Hematopoietic multipotent progenitor cell treated with erythropoietin and hydrocortisone succinate and interleukin-3 and kit ligand, for 4 days (in vitro differentiated cells): ENCODE data around the gene CDKAL1.

Experiments
- DNase-seq: peaks from one replicate; pipeline ENCODE4 v3.0.0-alpha.2; 2015

Gene CDKAL1

DNA sequence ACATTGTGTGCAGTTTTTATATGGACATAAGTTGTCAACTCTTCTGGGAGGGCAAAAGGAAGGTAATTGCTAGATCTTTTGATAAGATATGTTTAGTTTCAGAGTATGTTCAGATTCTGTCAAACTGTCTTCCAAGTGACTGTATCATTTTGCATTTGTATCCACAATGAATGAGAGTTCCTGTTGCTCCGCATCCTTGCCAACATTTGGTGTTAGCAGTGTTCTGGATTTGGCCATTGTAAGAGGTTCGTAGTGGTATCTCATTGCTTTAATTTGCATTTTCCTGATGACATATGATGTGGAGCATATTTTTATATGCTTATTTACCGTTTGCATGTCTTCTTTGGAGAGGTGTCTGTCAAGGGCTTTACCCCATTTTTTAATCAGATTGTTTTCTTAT is 150.2 kb downstream of the CDKAL1 start:
- no peak for DNase-seq

DNA sequence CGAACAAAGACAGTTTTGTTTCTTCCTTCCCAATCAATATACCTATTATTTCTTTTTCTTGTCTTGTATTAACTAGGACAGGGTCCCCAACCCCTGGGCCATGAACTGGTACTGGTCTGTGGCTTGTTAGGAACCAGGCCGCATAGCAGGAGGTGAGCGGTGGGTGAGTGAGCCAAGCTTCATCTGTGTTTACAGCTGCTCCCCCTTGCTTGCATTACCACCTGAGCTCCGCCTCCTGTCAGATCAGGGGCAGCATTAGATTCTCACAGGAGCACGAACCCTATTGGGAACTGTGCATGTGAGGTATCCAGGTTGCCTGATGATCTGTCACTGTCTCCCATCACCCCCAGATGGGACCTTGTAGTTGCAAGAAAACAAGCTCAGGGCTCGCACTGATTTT is 151.9 kb downstream of the CDKAL1 start:
- no peak for DNase-seq

DNA sequence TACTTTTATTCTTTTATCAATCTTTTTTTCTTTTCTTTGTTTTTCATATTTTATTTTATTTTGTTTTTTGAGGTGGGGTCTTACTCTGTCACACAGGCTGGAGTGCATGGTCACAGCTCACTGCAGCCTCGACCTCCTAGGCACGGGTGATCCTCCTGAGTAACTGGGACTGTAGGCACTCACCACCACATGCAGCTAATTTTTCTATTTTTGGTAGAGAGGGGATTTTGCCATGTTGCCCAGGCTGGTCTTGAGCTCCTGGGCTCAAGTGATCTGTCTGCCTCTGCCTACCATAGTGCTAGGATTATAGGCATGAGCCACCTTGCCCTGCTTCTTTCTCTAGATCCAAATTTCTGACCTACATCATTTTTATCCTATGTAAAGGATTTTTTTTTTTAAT is 153.2 kb downstream of the CDKAL1 start:
- no peak for DNase-seq

DNA sequence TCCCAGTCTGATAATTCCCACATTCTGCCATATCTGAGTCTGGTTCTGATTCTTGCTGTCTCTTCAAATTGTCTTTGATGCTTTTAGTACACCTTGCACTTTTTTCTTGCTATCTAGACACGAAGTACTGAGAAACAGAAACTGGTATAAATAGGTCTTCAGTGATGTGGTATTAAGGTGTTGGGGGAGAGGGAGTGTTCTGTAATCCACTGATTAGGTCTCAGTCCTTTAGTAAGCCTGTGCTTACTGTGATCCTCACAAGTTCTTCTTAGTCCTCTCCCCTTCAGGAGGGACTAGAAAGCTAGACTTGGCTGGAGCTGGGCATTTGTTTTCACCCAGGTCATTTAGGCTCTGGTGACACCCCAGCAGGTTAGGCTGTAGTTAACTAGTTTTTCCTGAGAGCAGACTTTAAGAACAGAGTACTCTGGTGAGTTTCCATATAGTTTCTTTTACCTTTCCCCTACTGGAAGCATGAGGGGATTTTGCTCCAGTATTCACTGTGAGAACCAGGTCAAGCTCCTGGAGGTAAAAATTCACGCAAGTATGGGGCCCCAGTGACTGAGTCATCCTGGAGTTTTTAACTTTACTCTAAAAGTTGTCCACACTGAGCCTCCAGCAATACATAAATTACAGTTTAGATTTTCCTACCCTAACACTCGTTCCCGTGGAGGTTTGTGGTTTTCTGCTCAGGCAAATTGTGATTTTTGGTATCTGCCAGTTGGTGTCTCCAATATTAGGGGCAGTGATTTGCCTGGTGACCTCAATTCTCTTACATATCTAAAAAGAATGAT is 154.6 kb downstream of the CDKAL1 start:
- DNase-seq: no peak

DNA sequence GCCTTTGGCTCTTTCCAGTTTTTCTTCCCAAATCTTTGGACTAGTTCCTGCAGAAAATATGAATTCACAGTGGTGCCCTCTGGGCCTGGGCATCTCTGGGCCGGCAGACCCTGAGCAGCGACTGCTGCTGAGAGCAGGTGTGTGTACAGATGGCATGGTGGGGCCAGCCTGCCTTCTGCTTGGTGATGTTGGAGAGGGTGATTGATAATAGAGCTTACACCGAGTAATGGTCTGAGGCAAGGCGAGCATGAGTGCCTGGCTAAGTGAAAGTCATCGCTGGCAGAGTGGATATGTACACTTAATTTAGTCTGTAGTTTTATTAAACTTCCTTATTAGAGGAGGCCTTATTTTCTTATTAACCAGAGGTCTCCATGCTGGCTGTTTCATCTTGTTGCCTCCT is 156.9 kb downstream of the CDKAL1 start:
- DNase-seq: no peak

DNA sequence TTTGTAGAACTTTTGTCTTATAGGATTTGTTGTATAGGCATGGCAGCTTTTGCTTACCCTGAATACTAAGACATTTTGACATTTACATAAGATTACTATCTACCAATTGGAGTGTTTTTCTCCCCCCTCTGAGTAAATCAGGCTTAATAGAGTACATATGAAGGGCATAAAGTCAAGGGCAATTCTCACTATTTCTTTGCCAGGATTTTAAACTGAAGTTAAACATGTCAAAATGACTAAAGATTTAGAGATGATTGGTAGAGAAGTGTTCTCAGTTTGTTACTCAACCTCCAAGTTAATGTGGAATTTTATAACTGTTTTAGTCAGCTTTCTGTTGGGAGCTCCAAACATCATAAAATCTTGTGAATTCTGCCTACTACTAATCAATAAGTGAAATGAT is 157.8 kb downstream of the CDKAL1 start:
- no peak for DNase-seq

DNA sequence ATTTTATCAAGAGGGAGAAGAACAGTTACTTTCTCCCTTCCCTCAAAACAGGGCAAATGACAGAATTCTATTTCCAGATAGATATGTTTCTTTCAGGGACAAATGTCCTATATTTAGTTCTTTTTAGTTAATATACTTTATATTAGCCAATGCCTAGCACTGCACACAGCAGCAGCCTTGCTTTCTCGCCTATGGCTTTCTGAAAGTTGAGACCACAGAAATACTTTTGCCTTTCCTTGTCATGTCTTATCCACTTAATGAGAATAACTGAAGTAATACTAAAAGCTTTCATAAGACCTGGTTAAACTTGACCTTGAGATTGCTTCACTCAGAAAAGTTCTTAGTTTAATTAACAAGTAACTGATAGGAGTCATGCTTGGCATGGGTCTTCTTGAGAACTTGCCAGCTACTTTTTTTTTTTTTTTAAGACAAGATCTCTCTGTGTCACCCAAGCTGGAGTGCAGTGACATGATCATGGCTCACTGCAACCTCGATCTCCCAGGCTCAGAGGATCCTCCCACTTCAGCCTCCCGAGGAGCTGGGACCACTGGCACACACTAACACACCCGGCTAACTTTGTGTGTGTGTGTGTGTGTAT is 159.3 kb downstream of the CDKAL1 start:
- peak; percentile 78 for DNase-seq

DNA sequence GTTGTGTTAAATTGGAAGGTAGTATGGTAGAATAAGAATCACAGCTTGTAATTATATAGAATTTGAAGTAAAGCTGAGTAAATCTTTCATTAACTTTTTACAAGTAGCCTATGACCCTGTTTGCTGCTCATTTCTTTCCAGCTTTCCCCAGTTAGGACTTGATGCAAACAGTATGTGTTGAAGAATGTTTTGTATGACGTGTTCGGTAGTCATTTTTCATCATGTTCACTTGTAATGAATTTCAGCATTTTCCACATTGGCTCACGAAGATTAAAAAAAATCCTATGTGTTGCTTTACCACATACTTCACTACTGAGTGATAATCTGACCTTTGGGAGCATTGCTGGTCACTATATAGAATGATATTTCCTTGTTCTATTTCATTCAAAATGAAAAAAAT is 162.4 kb downstream of the CDKAL1 start:
- no peak for DNase-seq

DNA sequence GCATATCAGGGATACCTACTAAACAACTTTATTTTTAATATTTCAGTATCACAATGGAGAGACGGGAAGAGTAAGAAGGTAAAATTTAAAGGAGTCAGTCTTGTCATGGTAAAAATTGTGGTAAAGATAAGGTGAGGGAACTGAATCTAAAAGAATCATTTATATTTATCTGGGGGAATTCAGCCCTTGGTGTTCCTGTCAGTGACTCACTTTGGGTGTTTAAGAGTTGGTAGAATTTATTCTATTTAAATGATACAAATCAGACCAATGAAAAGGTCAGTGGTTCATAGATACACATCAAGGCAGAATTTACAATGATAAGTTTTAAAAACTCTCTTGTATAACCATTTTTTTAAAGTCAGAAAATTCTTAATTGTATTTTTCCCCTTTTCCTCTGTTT is 164.4 kb downstream of the CDKAL1 start:
- no peak for DNase-seq

DNA sequence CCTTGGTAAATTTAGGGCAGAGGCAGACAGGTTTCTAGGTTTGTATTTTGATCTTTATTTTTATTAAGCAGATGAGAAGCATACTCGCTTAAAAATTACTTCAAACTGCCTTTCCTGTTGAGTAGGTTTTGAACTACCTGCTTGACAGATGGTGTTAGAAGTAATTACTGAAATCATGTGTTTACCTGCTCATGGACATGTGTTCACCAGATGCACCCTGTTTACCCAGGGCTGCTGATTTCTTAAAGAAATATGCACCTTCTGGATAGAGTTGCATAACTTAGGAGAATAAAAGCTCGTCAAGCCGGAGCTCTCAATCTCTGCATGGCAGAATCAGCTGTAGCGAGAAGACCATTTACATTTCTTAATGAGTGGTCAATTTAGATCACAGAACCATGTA is 165.1 kb downstream of the CDKAL1 start:
- DNase-seq: no peak

DNA sequence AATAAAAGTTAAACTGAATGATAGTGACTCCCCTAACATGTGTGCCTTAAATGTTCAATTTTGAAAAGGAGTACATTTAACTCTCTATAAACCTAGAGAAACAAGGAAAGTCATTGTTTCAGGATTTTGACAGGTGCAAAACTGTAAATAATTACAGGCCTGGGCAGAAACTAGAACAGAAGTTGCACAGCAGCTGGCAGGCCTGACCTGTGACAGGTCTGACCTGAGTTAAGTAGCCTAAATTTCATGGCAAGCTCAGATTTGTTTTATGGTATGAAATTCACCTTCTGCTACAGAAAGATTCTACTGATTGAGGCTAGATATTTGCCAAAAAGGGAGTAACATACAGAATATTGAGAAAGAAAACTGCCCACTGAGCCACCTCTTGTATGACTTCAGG is 166.1 kb downstream of the CDKAL1 start:
- DNase-seq: no peak

DNA sequence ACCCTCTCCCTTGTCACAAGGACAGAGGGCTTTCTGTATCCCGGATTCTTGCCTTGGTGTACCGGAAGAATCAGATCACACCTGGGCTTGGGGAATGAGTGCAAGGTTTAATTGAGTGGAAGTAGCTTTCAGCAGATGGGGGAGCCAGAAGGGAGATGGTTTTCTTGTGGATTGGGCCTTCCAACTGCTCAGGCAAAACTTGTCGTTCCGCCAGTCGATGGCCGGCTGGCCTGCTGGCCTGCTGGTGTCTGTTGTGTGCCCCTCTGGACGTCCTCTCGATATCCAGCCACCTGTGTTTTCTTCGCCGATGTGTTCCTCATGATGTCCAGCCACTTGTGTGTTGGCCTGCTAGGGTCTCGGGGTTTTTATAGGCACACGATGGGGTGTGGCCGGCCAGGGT is 168.1 kb downstream of the CDKAL1 start:
- no peak for DNase-seq

DNA sequence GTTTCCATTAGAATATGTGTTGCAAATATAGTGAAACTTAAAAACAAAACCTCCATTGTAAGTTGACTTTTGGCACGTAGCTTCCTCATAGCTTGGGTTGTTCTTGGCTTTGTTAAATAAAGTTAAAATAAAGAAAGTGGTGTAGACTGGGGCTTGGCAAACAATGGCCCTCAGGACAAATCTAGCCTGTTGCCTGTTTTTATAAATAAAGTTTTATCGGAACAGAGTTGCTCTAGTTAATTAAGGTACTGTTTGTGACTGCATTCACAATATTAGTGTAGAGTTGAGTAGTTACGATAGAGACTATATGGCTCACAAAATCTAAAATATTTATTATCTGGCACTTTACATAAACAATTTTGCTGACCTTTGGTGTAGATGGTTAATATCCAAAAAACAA is 168.8 kb downstream of the CDKAL1 start:
- no peak for DNase-seq

DNA sequence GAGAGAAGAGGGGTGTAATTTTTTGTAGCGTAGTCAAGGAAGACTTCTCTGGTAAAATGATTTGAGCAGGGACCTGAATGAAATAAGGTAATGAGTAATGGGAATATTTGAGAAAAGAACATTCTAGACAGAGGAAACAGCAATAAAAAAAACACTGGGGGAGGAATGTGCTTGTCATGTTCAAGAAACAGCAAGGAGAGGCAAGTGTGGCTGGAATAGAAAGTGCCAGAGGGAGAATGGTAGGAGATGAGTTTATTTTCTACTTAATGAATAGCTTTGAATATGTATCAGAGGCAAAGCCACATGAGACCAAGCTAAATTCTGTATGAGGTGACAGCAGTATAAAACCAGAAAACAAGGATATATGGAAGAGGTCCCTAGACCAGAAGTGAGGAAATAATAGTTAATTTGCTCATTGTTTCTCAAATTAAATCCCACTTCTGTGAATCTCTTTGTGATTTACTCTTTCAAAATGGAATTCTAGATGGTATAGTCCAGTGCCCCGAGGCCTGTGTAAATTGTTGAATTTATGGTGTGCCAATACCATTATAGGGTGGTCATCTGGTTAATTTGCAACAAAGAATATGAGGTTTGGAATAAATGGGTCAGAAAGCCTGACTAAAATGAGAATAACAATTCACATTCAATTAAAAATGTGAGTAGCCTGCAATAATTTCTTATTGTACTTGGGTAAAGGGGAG is 170.2 kb downstream of the CDKAL1 start:
- no peak for DNase-seq

DNA sequence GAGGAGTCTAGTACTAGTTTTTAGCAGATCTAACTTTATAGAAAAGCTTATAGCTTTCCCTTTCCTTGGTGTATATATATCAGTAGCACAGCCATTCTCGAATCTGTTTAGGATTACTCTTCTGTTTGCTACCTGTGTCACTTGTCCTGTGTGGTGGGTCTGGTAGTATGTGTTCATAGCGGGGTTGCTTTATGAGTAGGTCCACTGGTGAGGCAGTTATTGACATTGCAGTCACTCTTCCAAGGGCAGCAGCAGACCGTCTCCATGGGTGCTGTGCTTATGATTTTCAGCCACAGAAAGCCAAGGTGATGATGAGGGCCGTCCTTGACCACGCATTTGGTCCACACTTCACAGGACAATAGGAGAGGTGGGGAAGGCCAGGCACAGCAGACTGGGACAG is 171.5 kb downstream of the CDKAL1 start:
- no peak for DNase-seq

DNA sequence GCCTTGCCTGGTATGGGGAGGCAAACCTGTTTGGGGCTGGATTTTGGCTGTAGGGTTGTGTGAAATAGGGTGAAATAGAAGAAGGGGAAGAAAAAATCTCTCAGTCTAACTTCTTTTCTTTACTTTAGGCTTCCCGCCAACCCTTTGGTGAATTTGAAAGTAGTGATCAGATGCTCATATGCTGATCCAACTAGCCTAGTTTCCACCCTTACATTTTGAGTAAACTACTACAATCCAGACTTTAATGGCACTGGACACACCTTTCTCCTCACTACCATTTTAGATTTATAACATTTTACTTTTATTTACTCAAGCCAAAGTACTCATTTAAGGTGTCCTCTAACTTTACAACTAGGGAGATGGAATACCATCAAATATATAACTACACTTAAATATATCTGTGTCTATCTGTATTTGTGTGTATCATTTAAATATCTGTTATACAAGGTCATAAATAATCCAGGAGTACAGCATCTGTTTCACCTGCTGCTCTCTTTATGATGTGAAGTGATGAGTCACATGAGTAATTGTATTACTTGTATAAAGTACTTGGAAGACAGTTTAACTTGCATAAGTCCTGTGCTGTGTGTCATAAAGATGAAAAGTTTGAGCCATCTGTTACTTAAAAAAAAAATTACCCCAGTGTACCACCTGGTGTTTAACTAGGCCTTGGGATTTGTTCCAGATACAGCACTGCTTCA is 172.1 kb downstream of the CDKAL1 start:
- DNase-seq: peak; percentile 8

DNA sequence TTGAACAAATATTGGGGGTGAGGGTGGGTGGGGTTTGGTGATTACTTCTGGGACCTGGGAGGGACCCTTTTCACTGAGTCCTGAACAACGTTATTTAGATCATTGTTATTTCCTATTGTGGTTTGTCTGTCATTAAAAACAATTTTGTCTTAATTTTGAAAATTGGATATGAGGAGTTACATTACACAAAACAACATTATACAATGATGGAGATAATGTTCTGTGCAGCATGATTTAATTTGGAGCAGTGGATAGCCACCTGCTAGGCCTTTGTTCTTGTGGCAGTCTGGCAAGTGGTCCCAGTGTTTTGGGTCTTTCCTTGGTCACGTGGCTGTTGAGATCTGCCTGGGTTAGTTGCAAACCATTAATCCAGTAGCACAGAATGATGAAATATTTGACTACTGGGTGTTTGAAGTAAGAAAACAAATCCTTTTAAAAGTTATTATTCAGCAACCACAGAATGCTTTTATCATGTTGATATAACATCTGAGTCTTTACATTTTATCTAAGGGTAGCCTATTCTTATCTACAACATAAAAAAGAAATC is 172.8 kb downstream of the CDKAL1 start:
- no peak for DNase-seq

DNA sequence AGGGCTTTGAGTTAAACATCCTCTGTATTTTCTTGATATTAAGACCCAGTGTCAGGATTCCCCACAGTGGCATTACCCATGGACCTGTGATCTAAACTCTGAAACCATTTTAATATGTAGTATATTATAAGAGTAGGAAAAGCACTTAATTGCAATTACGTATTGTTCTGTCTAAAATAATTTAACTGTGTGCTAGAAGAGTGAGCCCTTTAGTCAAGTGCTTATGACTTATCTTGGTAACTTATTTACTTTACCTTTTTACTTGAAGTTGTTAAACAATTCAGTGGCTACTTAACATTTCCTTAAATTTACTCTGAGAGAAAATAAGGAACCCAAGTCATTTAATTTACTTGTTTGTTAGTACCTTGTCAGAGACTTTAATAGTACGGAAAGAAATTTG is 173.6 kb downstream of the CDKAL1 start:
- no peak for DNase-seq

DNA sequence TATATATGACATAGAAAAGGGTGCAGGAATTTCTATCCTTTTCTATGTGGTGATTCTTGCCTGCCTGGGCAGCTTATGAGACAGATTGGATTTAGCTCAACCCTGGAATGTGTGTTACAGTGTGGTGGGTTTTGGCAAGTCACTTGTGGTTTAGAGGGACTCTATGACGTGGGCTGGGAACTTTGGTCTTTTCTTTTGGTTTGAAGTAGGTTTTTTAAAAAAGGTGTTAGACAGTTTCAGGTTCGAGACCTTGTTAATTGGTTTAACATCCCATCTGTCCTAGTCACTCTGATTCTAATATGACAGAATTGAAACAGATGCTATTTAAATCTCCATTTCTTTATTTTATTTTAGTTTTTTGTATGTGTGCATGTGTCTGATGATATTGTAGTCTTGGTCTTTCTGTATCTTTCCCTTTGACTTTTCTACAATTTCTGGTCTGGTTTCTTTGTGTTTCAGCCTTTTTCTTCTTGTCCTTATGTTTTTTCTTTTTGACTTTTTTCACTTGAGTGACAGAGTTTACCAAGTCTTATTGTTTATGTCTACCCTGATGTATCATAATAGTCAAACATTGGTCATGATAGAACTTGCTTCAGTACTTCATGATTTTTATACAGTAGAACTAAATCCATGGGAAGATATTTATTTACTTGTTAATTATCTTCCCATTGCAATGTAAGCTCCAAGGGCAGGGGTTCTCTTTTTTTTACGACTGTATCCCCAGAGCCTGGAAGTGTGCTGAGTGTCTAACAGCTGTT is 174.3 kb downstream of the CDKAL1 start:
- DNase-seq: peak; percentile 63

DNA sequence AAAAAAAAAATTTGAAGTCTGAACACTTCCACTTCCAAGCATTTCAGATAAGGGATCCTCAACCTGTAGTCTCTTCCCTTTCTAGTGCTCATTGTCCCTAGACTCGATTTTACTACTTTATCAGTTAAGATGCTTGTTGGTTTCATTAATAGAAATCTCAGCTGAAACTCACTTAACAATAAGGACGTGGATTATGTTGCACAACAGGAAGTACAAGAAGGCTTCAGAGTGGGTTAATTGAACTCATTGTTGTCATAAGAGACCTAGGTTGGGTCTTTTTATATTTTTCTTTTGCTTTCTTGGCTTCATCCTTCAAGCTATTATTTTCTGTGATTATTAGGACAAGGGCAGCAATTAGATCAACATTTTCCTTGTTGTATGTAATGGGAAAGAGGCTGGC is 175.2 kb downstream of the CDKAL1 start:
- peak; percentile 15 for DNase-seq

DNA sequence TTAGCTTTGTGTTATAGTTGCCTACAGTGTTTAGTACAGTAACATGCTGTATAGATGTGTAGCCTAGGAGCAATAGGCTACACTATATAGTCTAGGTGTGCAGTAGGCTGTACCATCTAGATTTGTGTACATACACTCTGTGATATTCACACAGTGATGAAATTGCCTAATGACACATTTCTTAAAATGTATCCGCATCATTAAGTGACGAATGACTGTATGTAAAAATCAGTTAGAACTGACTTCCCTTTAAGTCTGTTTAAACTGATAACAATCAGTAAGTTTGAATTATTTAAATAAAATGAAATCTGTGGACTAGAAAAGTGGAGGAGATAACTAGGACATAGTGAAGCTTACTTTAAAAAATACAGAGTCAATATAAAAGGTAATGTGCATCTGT is 176.1 kb downstream of the CDKAL1 start:
- peak; percentile 51 for DNase-seq

DNA sequence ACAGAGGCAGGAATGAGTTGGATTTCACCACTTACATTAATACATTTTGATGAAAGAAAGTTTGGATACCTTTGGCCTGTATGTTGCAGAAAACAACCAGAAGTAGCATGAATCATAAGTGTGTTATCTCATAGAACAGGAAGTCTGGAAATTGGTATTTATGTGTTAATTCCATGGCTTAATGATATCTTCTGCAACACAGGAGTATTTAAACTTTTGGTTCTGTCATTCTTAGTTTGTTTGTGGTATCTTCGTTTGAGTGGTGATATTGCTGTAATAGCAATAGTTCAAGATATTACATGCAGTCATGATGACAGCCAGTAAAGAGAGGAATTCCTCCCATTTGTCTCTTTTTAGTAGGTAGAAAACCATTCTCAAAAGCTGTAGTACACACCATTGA is 177.3 kb downstream of the CDKAL1 start:
- DNase-seq: peak; percentile 63

DNA sequence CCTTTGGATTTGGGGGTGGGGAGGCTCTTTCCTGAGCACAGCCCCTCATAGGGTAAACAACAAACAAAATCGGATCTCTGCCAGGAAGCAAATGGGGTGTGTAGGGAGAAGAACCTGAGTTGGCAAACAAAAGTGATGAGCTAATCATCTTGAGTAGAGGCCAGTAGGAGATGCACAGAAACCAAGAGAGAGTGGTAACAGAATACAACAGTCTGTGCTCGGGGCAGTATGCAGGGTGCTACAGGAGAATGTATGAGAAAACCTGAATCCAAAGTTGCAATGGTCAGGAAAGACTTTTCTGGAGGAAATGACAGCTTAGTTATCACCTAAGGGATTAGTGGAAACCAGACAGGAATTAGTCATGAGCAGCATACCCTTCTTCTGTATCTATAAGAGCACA is 177.8 kb downstream of the CDKAL1 start:
- no peak for DNase-seq
